Activated T-cell treated with anti-CD3 and anti-CD28 coated beads, Interleukin-2, amount 50 U/mL, for 4 hours (primary cell): ENCODE measurements around the gene COMMD9. TPM values are rescaled to one million over a fixed set of nuclear protein-coding genes. Genes with fewer than 3 reads are reported as not detected.
A peak's percentile ranks its signal among the peaks of the same experiment; 100 is the strongest.

Experiments
- ATAC-seq, 2 donors: fragments of 200-7000 bp; cut with Tn5 transposase; one replicate each; pipeline ENCODE4 v1.10.0; 2021
- DNase-seq: peaks from one replicate; pipeline ENCODE4 v3.0.0-alpha.2; 2020
- H3K27me3 Mint-ChIP-seq: one replicate; pipeline ENCODE4 v1.8.0; 2021; ENCODE audit warnings: low read depth, mixed read lengths
- H3K36me3 Mint-ChIP-seq: one replicate; pipeline ENCODE4 v1.8.0; 2022; ENCODE audit warnings: mixed read lengths; ENCODE audit not compliant: insufficient read depth
- H3K4me1 Mint-ChIP-seq: one replicate; pipeline ENCODE4 v1.8.0; 2021; ENCODE audit warnings: low read depth, mixed read lengths
- H3K4me3 Mint-ChIP-seq: one replicate; pipeline ENCODE4 v1.8.0; 2021; ENCODE audit warnings: mild to moderate bottlenecking, moderate library complexity, mixed read lengths
- H3K9me3 Mint-ChIP-seq: one replicate; pipeline ENCODE4 v1.8.0; 2021; ENCODE audit warnings: mixed read lengths
- total RNA-seq, 3 donors: library from RNA; stranded (reverse); gene quantifications; one replicate each; pipeline ENCODE4 v1.2.1, GENCODE V29; 2021

COMMD9 gene
- total RNA-seq, 3 donors from 2014 or later: 47.0 to 55.4 (median 53.1) TPM

GRCh38 chr11:36254713-36255112 is 34.5 kb downstream of the COMMD9 start:
- DNase-seq (no peak), ATAC-seq (no peak)
- H3K9me3 Mint-ChIP-seq: no peaks in the 10 kb centered on the region
- H3K36me3 Mint-ChIP-seq: no peaks in the 10 kb centered on the region
- peaks cover 32% of the 10 kb centered on the region for H3K27me3 Mint-ChIP-seq
- no peaks in the 10 kb centered on the region for H3K4me1 Mint-ChIP-seq
- H3K4me3 Mint-ChIP-seq: no peak overlapping the region

GRCh38 chr11:36253238-36253637 is 36.0 kb downstream of the COMMD9 start:
- H3K27me3 Mint-ChIP-seq: peaks cover 24% of the 10 kb centered on the region
- DNase-seq (no peak), ATAC-seq (no peak)
- no peaks in the 10 kb centered on the region for H3K36me3 Mint-ChIP-seq
- H3K9me3 Mint-ChIP-seq: no peaks in the 10 kb centered on the region
- H3K4me1 Mint-ChIP-seq: no peaks in the 10 kb centered on the region
- H3K4me3 Mint-ChIP-seq: no peak overlapping the region

GRCh38 chr11:36251823-36252222 is 37.4 kb downstream of the COMMD9 start:
- H3K9me3 Mint-ChIP-seq: no peaks in the 10 kb centered on the region
- H3K4me1 Mint-ChIP-seq: no peaks in the 10 kb centered on the region
- ATAC-seq (no peak), DNase-seq (no peak)
- no peak overlapping the region for H3K4me3 Mint-ChIP-seq
- peaks cover 29% of the 10 kb centered on the region for H3K27me3 Mint-ChIP-seq
- no peaks in the 10 kb centered on the region for H3K36me3 Mint-ChIP-seq

GRCh38 chr11:36249246-36249645 is 40.0 kb downstream of the COMMD9 start:
- ATAC-seq (peak in 1 of 2 donors; percentile 43), DNase-seq (no peak)
- Mint-ChIP-seq H3K36me3 (no peaks in the 10 kb centered on the region), H3K27me3 (peaks cover 44% of the 10 kb centered on the region), H3K9me3 (no peaks in the 10 kb centered on the region), H3K4me3 (no peak overlapping the region), H3K4me1 (no peaks in the 10 kb centered on the region)

- no peaks in the 10 kb centered on the region for H3K4me1 Mint-ChIP-seq
- no peak for DNase-seq
- no peak for ATAC-seq
- H3K9me3 Mint-ChIP-seq: no peaks in the 10 kb centered on the region
- peaks cover 44% of the 10 kb centered on the region for H3K27me3 Mint-ChIP-seq
- no peaks in the 10 kb centered on the region for H3K36me3 Mint-ChIP-seq
- no peak overlapping the region for H3K4me3 Mint-ChIP-seq
These were observed 40.8 kb downstream of the COMMD9 start for GRCh38 chr11:36248436-36248835.

GRCh38 chr11:36247493-36247892 is 41.7 kb downstream of the COMMD9 start:
- H3K36me3 Mint-ChIP-seq: no peaks in the 10 kb centered on the region
- peaks cover 48% of the 10 kb centered on the region for H3K27me3 Mint-ChIP-seq
- no peaks in the 10 kb centered on the region for H3K9me3 Mint-ChIP-seq
- no peak for DNase-seq
- ATAC-seq: no peak
- H3K4me1 Mint-ChIP-seq: no peaks in the 10 kb centered on the region
- no peak overlapping the region for H3K4me3 Mint-ChIP-seq

GRCh38 chr11:36243641-36244040 is 45.6 kb downstream of the COMMD9 start:
- Mint-ChIP-seq H3K27me3 (peaks cover 27% of the 10 kb centered on the region), H3K4me3 (no peak overlapping the region), H3K4me1 (no peaks in the 10 kb centered on the region), H3K36me3 (no peaks in the 10 kb centered on the region), H3K9me3 (no peaks in the 10 kb centered on the region)
- ATAC-seq (no peak), DNase-seq (no peak)

- H3K36me3 Mint-ChIP-seq: no peaks in the 10 kb centered on the region
These were observed 47.7 kb downstream of the COMMD9 start for GRCh38 chr11:36241497-36241896.

GRCh38 chr11:36240801-36241200 is 48.4 kb downstream of the COMMD9 start:
- H3K27me3 Mint-ChIP-seq: peaks cover 19% of the 10 kb centered on the region
- DNase-seq (no peak), ATAC-seq (no peak)
- H3K9me3 Mint-ChIP-seq: no peaks in the 10 kb centered on the region
- no peaks in the 10 kb centered on the region for H3K4me1 Mint-ChIP-seq
- no peak overlapping the region for H3K4me3 Mint-ChIP-seq
- H3K36me3 Mint-ChIP-seq: no peaks in the 10 kb centered on the region

More at GRCh38 chr11:36241497-36241896, 47.7 kb downstream of the COMMD9 start:
- DNase-seq: no peak
- no peak overlapping the region for H3K4me3 Mint-ChIP-seq
- no peaks in the 10 kb centered on the region for H3K4me1 Mint-ChIP-seq
- H3K9me3 Mint-ChIP-seq: no peaks in the 10 kb centered on the region
- no peak for ATAC-seq
- H3K27me3 Mint-ChIP-seq: peaks cover 23% of the 10 kb centered on the region

- Mint-ChIP-seq H3K27me3 (peaks cover 15% of the 10 kb centered on the region), H3K4me3 (no peak overlapping the region), H3K9me3 (no peaks in the 10 kb centered on the region), H3K36me3 (no peaks in the 10 kb centered on the region), H3K4me1 (no peaks in the 10 kb centered on the region)
- ATAC-seq: no peak
- DNase-seq: no peak
These were observed 49.1 kb downstream of the COMMD9 start for GRCh38 chr11:36240173-36240572.

GRCh38 chr11:36239636-36240035 is 49.6 kb downstream of the COMMD9 start:
- no peak overlapping the region for H3K4me3 Mint-ChIP-seq
- H3K27me3 Mint-ChIP-seq: peaks cover 14% of the 10 kb centered on the region
- H3K4me1 Mint-ChIP-seq: no peaks in the 10 kb centered on the region
- ATAC-seq (no peak), DNase-seq (no peak)
- H3K9me3 Mint-ChIP-seq: no peaks in the 10 kb centered on the region
- H3K36me3 Mint-ChIP-seq: no peaks in the 10 kb centered on the region

GRCh38 chr11:36238881-36239280 is 50.3 kb downstream of the COMMD9 start:
- no peaks in the 10 kb centered on the region for H3K9me3 Mint-ChIP-seq
- ATAC-seq (no peak), DNase-seq (no peak)
- peaks cover 12% of the 10 kb centered on the region for H3K27me3 Mint-ChIP-seq
- H3K36me3 Mint-ChIP-seq: no peaks in the 10 kb centered on the region
- H3K4me1 Mint-ChIP-seq: no peaks in the 10 kb centered on the region
- no peak overlapping the region for H3K4me3 Mint-ChIP-seq

- DNase-seq (no peak), ATAC-seq (no peak)
- Mint-ChIP-seq H3K36me3 (no peaks in the 10 kb centered on the region), H3K27me3 (peaks cover 10% of the 10 kb centered on the region), H3K4me1 (no peaks in the 10 kb centered on the region), H3K9me3 (no peaks in the 10 kb centered on the region), H3K4me3 (no peak overlapping the region)
These were observed 51.1 kb downstream of the COMMD9 start for GRCh38 chr11:36238036-36238631.

GRCh38 chr11:36237391-36237790 is 51.8 kb downstream of the COMMD9 start:
- no peaks in the 10 kb centered on the region for H3K9me3 Mint-ChIP-seq
- H3K4me3 Mint-ChIP-seq: no peak overlapping the region
- no peak for DNase-seq
- no peaks in the 10 kb centered on the region for H3K4me1 Mint-ChIP-seq
- no peak for ATAC-seq
- H3K27me3 Mint-ChIP-seq: peaks cover 11% of the 10 kb centered on the region
- no peaks in the 10 kb centered on the region for H3K36me3 Mint-ChIP-seq

GRCh38 chr11:36235750-36236149 is 53.5 kb downstream of the COMMD9 start:
- no peaks in the 10 kb centered on the region for H3K9me3 Mint-ChIP-seq
- DNase-seq (no peak), ATAC-seq (no peak)
- H3K4me1 Mint-ChIP-seq: no peaks in the 10 kb centered on the region
- no peaks in the 10 kb centered on the region for H3K36me3 Mint-ChIP-seq
- no peak overlapping the region for H3K4me3 Mint-ChIP-seq
- peaks cover 11% of the 10 kb centered on the region for H3K27me3 Mint-ChIP-seq

GRCh38 chr11:36234825-36235224 is 54.4 kb downstream of the COMMD9 start:
- Mint-ChIP-seq H3K4me1 (no peaks in the 10 kb centered on the region), H3K4me3 (no peak overlapping the region), H3K9me3 (no peaks in the 10 kb centered on the region), H3K27me3 (peaks cover 11% of the 10 kb centered on the region), H3K36me3 (no peaks in the 10 kb centered on the region)
- ATAC-seq (no peak), DNase-seq (no peak)
